Smooth muscle cell (in vitro differentiated cells): ENCODE measurements around the gene MGMT. TPM values are rescaled to one million over a fixed set of nuclear protein-coding genes. Genes with fewer than 3 reads are reported as not detected.

Source experiments
- DNase-seq: peaks from one replicate; lab custom pipeline; 2025; ENCODE audit not compliant: unreplicated experiment; lab: John Stamatoyannopoulos, UW
- H2AFZ ChIP-seq: fragments of 200-600 bp; sonication (generic); 2 replicates; pipeline ENCODE4 v1.6.0; 2016; ENCODE audit warnings: antibody characterized with exemption, low read depth, mild to moderate bottlenecking
- H3F3A ChIP-seq: fragments of 200-600 bp; sonication (generic); 2 replicates; pipeline ENCODE4 v1.6.0; 2017; ENCODE audit warnings: antibody characterized with exemption, low read depth
- H3K27ac ChIP-seq: fragments of 200-600 bp; sonication (generic); 2 replicates; pipeline ENCODE4 v1.5.1; 2016; ENCODE audit warnings: low read depth, mild to moderate bottlenecking
- H3K27me3 ChIP-seq: fragments of 200-600 bp; sonication (generic); 2 replicates; pipeline ENCODE4 v1.6.1; 2016; ENCODE audit warnings: low read depth, mild to moderate bottlenecking
- H3K36me3 ChIP-seq: fragments of 200-600 bp; sonication (generic); 2 replicates; pipeline ENCODE4 v1.5.1; 2016; ENCODE audit warnings: low read depth
- H3K4me1 ChIP-seq: fragments of 200-600 bp; sonication (generic); 2 replicates; pipeline ENCODE4 v1.5.1; 2016; ENCODE audit warnings: low read depth
- H3K4me2 ChIP-seq: fragments of 200-600 bp; sonication (generic); 2 replicates; pipeline ENCODE4 v1.6.0; 2016; ENCODE audit warnings: mild to moderate bottlenecking
- H3K4me3 ChIP-seq: fragments of 200-600 bp; sonication (generic); 2 replicates; pipeline ENCODE4 v1.5.1; 2016; ENCODE audit warnings: mild to moderate bottlenecking
- H3K79me2 ChIP-seq: fragments of 200-600 bp; sonication (generic); 2 replicates; pipeline ENCODE4 v1.6.0; 2016; ENCODE audit warnings: low read depth, mild to moderate bottlenecking
- H3K9ac ChIP-seq: fragments of 200-600 bp; sonication (generic); 2 replicates; pipeline ENCODE4 v1.6.0; 2016; ENCODE audit warnings: low read depth
- H3K9me3 ChIP-seq: fragments of 200-600 bp; sonication (generic); replicated peaks from 2 replicates; pipeline ENCODE4 v1.5.1; 2016; ENCODE audit warnings: low read depth
- H4K20me1 ChIP-seq: fragments of 200-600 bp; sonication (generic); 2 replicates; pipeline ENCODE4 v1.6.0; 2016; ENCODE audit warnings: low read depth
- WGBS: methylation state at CpG from one replicate; pipeline ENCODE4 v1.1.7; 2016; ENCODE audit warnings: low lambda C conversion rate; 5-methylcytosine and 5-hydroxymethylcytosine counted together
- polyA plus RNA-seq: library from polyadenylated mRNA; unstranded; fragments of >200 nt; fragmentation: Nextera tagmentation; extraction: Ambion mirVana; gene quantifications from 2 replicates; pipeline ENCODE4 v1.2.1, GENCODE V29; 2016
- total RNA-seq: library from RNA; depleted of rRNA; stranded (reverse); fragments of >200 nt; gene quantifications from 2 replicates; pipeline ENCODE4 v1.2.3, GENCODE V29; 2014
- TF ChIP-seq, protein P1 (sequence below): fragments of 200-600 bp; sonication (generic); IDR thresholded peaks from 2 replicates; pipeline ENCODE4 v1.5.1; 2017; ENCODE audit warnings: borderline replicate concordance, mild to moderate bottlenecking, antibody characterized with exemption; ENCODE audit not compliant: insufficient read depth, poor library complexity, severe bottlenecking

Gene MGMT
- total and polyA plus RNA-seq, 2 experiments from 2014 or later = 21.0 to 33.0 TPM

DNA sequence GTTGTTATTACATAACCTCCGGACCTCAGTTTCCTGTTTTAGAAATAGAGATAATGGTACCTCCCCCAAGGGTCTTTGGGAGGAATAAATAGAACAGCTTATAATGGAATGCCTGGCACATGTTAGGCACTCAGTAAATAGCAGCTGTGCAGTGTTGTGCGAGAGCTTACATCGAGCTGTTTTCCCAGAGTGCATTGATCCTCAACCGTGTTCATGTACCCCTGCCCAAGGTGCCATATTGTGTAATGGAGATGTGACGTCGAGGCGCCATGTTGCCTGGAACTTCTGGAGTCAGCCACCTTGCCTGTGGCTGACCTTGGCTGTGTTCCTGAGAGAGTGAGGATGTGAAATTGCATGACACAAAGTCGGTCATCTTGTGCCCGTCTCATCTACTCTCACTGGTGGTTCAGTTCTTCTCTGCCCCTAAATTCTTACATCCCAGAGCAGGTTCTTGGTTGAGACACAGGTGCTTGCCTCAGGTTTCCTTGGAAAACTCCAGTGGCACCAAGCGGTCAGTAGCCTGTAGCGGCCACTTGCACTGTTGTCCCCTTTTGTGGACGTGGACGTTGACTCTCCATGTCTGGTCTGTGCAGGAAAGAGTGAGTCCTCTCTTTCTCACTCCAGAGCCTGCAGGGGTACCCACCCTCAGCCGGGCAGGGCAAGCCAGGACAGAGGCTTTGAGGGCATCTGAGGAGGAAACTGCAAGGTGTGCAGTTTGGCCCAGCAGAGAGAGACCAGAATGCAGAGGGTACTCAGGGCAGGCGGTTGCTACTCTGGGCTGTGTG lies 230.6 kb downstream of the MGMT start:
- H3K79me2 ChIP-seq = no peaks in the 10 kb centered on the region
- no peak overlapping the region for H3K4me3 ChIP-seq
- no peaks in the 10 kb centered on the region for H3K4me1 ChIP-seq
- no peaks in the 10 kb centered on the region for H3F3A ChIP-seq
- WGBS = 95% methylated on average over 15 of the region's 15 CpGs
- no peaks in the 10 kb centered on the region for H3K9me3 ChIP-seq
- H3K27me3 ChIP-seq = no peaks in the 10 kb centered on the region
- TF ChIP-seq, protein P1, sequence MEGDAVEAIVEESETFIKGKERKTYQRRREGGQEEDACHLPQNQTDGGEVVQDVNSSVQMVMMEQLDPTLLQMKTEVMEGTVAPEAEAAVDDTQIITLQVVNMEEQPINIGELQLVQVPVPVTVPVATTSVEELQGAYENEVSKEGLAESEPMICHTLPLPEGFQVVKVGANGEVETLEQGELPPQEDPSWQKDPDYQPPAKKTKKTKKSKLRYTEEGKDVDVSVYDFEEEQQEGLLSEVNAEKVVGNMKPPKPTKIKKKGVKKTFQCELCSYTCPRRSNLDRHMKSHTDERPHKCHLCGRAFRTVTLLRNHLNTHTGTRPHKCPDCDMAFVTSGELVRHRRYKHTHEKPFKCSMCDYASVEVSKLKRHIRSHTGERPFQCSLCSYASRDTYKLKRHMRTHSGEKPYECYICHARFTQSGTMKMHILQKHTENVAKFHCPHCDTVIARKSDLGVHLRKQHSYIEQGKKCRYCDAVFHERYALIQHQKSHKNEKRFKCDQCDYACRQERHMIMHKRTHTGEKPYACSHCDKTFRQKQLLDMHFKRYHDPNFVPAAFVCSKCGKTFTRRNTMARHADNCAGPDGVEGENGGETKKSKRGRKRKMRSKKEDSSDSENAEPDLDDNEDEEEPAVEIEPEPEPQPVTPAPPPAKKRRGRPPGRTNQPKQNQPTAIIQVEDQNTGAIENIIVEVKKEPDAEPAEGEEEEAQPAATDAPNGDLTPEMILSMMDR = no peak
- no peaks in the 10 kb centered on the region for H3K36me3 ChIP-seq
- no peak overlapping the region for H3K4me2 ChIP-seq
- DNase-seq = no peak
- no peak overlapping the region for H2AFZ ChIP-seq
- H4K20me1 ChIP-seq = no peaks in the 10 kb centered on the region
- H3K9ac ChIP-seq = no peak overlapping the region
- H3K27ac ChIP-seq = no peak overlapping the region

DNA sequence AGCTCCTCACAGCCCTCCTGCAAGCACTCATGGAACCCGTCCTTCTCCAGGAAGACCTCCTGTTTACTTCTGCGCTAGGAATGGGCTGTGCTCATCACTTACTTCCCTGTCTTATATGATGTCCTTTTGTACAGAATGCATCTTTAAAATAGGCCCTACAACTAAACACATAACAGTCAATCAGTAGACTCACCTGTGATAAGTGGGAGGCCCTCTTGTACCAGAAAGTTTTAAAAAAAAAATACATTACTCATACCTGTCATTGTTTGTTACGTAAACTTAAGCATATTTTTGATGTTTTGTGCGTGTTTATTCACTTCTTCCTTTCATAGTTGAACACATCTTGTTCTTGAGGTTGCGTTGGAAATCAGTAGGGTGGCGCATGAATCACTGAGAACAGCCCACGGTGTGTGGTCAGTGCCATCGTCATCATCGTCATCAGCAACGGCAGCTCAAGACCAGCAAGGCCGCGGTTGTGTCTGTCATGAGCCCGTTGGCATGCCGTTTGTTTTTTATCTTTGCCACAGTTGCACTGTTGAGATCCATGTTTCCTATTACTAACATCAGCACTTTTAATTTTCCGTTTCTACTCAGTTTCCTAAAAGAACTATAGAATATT lies 232.8 kb downstream of the MGMT start:
- Histone ChIP-seq H3K27ac (no peak overlapping the region), H3K4me2 (no peak overlapping the region), H2AFZ (no peak overlapping the region), H3K4me3 (no peak overlapping the region), H3K36me3 (no peaks in the 10 kb centered on the region), H3K79me2 (no peaks in the 10 kb centered on the region), H4K20me1 (no peaks in the 10 kb centered on the region), H3K9ac (no peak overlapping the region), H3K27me3 (no peaks in the 10 kb centered on the region), H3K9me3 (no peaks in the 10 kb centered on the region), H3K4me1 (no peaks in the 10 kb centered on the region), H3F3A (no peaks in the 10 kb centered on the region)
- no peak for DNase-seq
- TF ChIP-seq, protein P1 = no peak
- 88% methylated on average over 15 of the region's 15 CpGs for WGBS

DNA sequence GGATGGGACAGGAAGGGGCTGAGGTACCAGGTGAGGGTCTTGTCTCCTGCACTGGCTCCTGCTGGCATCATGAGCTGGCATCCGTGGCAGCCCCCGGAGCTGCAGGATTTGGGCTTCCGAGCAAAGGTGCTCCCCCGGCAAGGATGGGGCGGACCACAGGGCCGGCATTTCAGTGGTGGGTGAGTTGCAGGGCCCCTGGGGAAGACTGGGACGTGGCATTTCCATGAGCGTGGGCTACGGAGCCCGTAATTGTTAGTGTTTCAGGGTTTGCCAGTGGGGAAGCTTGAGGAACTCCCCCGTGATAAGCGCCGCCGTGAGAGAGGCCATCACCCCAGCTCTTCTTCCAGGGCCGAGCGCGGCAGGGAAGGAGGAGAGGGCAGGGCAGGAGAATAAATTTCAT lies 235.6 kb downstream of the MGMT start:
- H3F3A ChIP-seq = no peaks in the 10 kb centered on the region
- peaks cover 3% of the 10 kb centered on the region for H4K20me1 ChIP-seq
- no peak overlapping the region for H3K9ac ChIP-seq
- no peak overlapping the region for H3K4me3 ChIP-seq
- 97% methylated on average over 17 of the region's 17 CpGs for WGBS
- no peaks in the 10 kb centered on the region for H3K36me3 ChIP-seq
- no peaks in the 10 kb centered on the region for H3K79me2 ChIP-seq
- no peaks in the 10 kb centered on the region for H3K4me1 ChIP-seq
- no peaks in the 10 kb centered on the region for H3K27me3 ChIP-seq
- H3K9me3 ChIP-seq = no peaks in the 10 kb centered on the region
- no peak for DNase-seq
- TF ChIP-seq, protein P1 = no peak
- no peak overlapping the region for H3K27ac ChIP-seq
- no peak overlapping the region for H2AFZ ChIP-seq
- no peak overlapping the region for H3K4me2 ChIP-seq
